Lung (tissue), 12 donors: ENCODE results near the gene CDA. TPM values are rescaled to one million over a fixed set of nuclear protein-coding genes. Genes with fewer than 3 reads are reported as not detected.

Experiments
- ATAC-seq: fragments of 200-7000 bp; cut with Tn5 transposase; one replicate; pipeline ENCODE4 v1.9.1; 2020; ENCODE audit warnings: moderate number of reproducible peaks; ENCODE audit not compliant: insufficient read depth, low FRiP score
- DNase-seq, 3 donors: peaks; one replicate each; pipeline ENCODE4 v3.0.0-alpha.2; 2013 to 2017
- H3K27ac ChIP-seq, 2 donors: one replicate each; pipeline ENCODE4 v1.5.1; 2013; ENCODE audit warnings: mild to moderate bottlenecking in 2 of 2, moderate library complexity in 2 of 2, control low read depth in 1 of 2, inconsistent platforms in 1 of 2, low read depth in 1 of 2, low read length in 1 of 2
- H3K27me3 ChIP-seq, 3 donors: one replicate each; pipeline ENCODE4 v1.5.1; 2013; ENCODE audit warnings: low read length in 2 of 3; ENCODE audit not compliant: control insufficient read depth in 3 of 3, insufficient read depth in 3 of 3
- H3K36me3 ChIP-seq, 4 donors: one replicate each; pipeline ENCODE4 v1.5.1; 2013; ENCODE audit warnings: low read length in 4 of 4, mild to moderate bottlenecking in 1 of 4, moderate library complexity in 1 of 4; ENCODE audit not compliant: control insufficient read depth in 4 of 4, insufficient read depth in 4 of 4
- H3K4me1 ChIP-seq, 5 donors: one replicate each; pipeline ENCODE4 v1.5.1; 2013; ENCODE audit warnings: low read length in 5 of 5, mild to moderate bottlenecking in 2 of 5, moderate library complexity in 1 of 5; ENCODE audit not compliant: control insufficient read depth in 5 of 5, insufficient read depth in 5 of 5
- H3K4me3 ChIP-seq: one replicate; pipeline ENCODE4 v1.5.1; 2013; ENCODE audit warnings: mild to moderate bottlenecking, control low read depth, moderate library complexity
- H3K9ac ChIP-seq, 2 donors: one replicate each; pipeline ENCODE4 v1.5.1; 2013; ENCODE audit warnings: low read length in 2 of 2, control low read depth in 1 of 2; ENCODE audit not compliant: insufficient read depth in 1 of 2
- H3K9me3 ChIP-seq, 4 donors: one replicate each; pipeline ENCODE4 v1.5.1; 2013; ENCODE audit warnings: low read length in 3 of 4, mild to moderate bottlenecking in 1 of 4, moderate library complexity in 1 of 4; ENCODE audit not compliant: control insufficient read depth in 4 of 4, insufficient read depth in 3 of 4
- WGBS, 2 donors: extraction: QIAGEN DNeasy Blood & Tissue Kit; methylation state at CpG; one replicate each; pipeline ENCODE4 v1.1.7; 2013; 5-methylcytosine and 5-hydroxymethylcytosine counted together
- polyA plus RNA-seq, 2 donors: library from polyadenylated mRNA; stranded (reverse); fragments of 200-250 nt; gene quantifications; one replicate each; pipeline ENCODE4 v1.2.1, GENCODE V29; 2013
- total RNA-seq, 2 donors: library from RNA; depleted of rRNA in 1 of 2; stranded (reverse); fragments of >200 nt in 1 of 2; gene quantifications; one replicate each; pipeline ENCODE4 v1.2.1, GENCODE V29; 2014 to 2021
- TF ChIP-seq, protein P1 (sequence below): IDR thresholded peaks from 2 replicates; pipeline ENCODE4 v1.5.1; 2012; ENCODE audit warnings: mild to moderate bottlenecking; ENCODE audit errors: control extremely low read depth, extremely low read depth
- donor health status: control.
- donor health status: control.
- donor health status: Bipolar disorder and iron deficiency.
- donor health status: healthy.
- donor health status: DM: yes; HTN: yes; CAD: no.

Gene CDA
- total and polyA plus RNA-seq, 4 donors: 0.40 to 47.5 (median 3.4) TPM

DNA sequence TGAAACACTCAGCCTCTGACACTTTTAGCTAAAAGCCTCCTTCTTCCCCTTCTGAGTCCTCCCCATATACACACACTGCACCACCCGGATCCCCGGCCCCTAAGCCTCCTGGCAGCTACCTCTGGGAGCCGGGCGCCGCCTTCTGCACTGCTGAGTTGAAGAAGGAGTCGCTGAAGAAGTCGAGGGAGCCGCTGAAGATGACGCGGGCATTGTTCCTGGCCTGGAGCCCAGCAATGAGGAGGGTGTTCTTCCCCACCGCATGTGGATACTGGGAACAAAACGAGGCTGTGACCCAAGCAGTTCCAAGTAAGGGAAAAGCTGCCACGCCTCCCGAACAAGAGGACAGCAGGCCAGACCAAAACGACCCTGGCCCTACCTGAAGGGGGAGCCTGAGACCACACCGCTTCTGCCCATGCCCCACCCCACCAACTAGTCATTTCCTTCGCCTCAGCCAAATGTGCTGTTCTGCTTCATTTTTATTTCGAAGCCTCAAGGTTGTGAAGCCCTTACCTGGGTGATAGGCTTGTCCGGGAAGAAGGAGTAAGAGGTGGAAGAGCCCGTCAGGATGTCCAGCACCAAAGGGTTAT lies 65.3 kb downstream of the CDA start:
- H3K36me3 ChIP-seq: peaks cover 34 to 66% (median 50%) of the 10 kb centered on the region in 4 donors
- H3K4me1 ChIP-seq: no peaks in the 10 kb centered on the region

DNA sequence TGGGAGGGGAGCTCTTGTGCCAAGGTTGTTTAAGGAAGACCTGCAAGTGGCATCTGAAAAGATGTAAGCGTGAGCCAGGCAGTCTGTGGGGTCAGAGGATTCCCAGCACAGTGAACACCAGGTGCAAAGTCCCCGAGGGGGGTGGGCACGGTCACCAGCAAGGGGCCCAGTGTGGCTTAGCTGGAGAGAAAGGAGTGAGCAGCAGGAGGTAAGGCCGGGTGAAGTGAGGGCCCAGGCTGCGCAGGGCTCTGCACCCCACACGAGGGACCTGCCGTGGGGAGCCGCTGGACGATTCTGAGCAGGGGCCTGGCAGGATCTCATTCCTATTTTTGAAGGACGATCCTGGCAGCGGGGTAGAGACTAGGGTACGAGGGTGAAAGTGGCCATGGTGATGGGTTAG lies 68.1 kb downstream of the CDA start:
- no peak for DNase-seq
- Histone ChIP-seq H3K9me3 (no peaks in the 10 kb centered on the region), H3K27ac (no peak overlapping the region), H3K9ac (no peak overlapping the region), H3K4me3 (no peak overlapping the region), H3K4me1 (peaks cover 2 to 13% (median 8%) of the 10 kb centered on the region in 5 donors), H3K36me3 (peaks cover 31 to 48% (median 42%) of the 10 kb centered on the region in 4 donors), H3K27me3 (no peaks in the 10 kb centered on the region)
- WGBS, 2 donors: 91 to 93% methylated on average over 12 of the region's 12 CpGs
- TF ChIP-seq, protein P1, sequence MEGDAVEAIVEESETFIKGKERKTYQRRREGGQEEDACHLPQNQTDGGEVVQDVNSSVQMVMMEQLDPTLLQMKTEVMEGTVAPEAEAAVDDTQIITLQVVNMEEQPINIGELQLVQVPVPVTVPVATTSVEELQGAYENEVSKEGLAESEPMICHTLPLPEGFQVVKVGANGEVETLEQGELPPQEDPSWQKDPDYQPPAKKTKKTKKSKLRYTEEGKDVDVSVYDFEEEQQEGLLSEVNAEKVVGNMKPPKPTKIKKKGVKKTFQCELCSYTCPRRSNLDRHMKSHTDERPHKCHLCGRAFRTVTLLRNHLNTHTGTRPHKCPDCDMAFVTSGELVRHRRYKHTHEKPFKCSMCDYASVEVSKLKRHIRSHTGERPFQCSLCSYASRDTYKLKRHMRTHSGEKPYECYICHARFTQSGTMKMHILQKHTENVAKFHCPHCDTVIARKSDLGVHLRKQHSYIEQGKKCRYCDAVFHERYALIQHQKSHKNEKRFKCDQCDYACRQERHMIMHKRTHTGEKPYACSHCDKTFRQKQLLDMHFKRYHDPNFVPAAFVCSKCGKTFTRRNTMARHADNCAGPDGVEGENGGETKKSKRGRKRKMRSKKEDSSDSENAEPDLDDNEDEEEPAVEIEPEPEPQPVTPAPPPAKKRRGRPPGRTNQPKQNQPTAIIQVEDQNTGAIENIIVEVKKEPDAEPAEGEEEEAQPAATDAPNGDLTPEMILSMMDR: no peak
- ATAC-seq: no peak

More for the DNA sequence above, 65.3 kb downstream of the CDA start:
- Histone ChIP-seq H3K9me3 (no peaks in the 10 kb centered on the region), H3K27ac (no peak overlapping the region), H3K4me3 (no peak overlapping the region), H3K9ac (no peak overlapping the region), H3K27me3 (no peaks in the 10 kb centered on the region)
- ATAC-seq: no peak
- 85 to 88% methylated on average over 20 of the region's 20 CpGs for WGBS, 2 donors
- no peak for DNase-seq
- TF ChIP-seq, protein P1: no peak

DNA sequence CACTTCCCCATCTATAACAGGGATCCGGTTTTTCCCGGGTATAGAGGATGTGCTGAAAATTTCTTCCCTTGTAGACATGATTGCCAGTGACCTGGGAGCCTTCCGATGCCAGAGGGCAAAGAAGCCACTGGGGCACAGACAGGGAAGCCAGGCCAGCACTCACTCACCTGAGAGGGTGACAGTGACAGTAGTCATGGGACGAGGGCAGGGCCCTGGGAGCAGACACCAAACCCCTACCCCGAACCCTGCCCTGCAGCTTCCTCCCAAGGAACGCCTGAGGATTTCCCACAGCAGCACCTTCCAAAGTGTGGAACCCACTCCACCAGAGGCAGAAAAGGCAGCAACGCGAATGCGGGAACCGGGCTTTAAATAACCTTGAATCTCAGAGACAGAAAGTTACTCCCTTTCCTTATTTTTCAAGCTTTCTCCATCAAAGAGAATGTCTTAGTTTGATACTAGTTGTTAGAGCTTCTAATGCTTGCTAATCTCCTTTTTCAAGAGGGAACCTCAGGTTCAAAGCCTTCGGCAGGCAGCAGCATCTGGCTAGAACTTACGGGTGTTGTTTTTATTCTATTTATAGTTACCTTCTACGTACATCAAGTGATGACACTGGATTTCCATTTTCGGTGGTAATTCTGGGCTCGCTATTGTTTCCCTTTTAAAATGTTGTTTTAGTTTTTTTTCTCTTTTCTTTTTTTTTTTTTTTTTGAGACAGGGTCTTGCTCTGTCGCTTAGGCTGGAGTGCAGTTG lies 69.4 kb downstream of the CDA start:
- WGBS, 2 donors: 89 to 92% methylated on average over 16 of the region's 16 CpGs
- ATAC-seq (no peak), DNase-seq (no peak)
- Histone ChIP-seq H3K4me1 (peaks cover 3 to 17% (median 8%) of the 10 kb centered on the region in 5 donors), H3K9ac (no peak overlapping the region), H3K36me3 (peaks cover 22 to 35% (median 31%) of the 10 kb centered on the region in 4 donors), H3K9me3 (no peaks in the 10 kb centered on the region), H3K4me3 (no peak overlapping the region), H3K27ac (peak overlapping the region in 1 of 2 donors; percentile 34), H3K27me3 (no peaks in the 10 kb centered on the region)
- TF ChIP-seq, protein P1: no peak
